Fibroblast of lung (primary cell): ENCODE measurements around the gene ST6GALNAC3. TPM values are rescaled to one million over a fixed set of nuclear protein-coding genes. Genes with fewer than 3 reads are reported as not detected.

ENCODE experiments used
- DNase-seq, 2 donors: peaks; one replicate each; pipeline versions ENCODE4 v3.0.0 to v3.0.0-alpha.2; 2010; ENCODE audit warnings: low read depth in 2 of 2
- H2AFZ ChIP-seq: 2 replicates; pipeline ENCODE4 v1.5.1; 2012; ENCODE audit warnings: low read length, control low read depth, inconsistent platforms
- H3K27ac ChIP-seq: 2 replicates; pipeline ENCODE4 v1.5.1; 2011; ENCODE audit warnings: low read length, control low read depth; ENCODE audit not compliant: insufficient read depth
- H3K27me3 ChIP-seq: 2 replicates; pipeline ENCODE4 v1.5.1; 2011; ENCODE audit warnings: mild to moderate bottlenecking, low read length; ENCODE audit not compliant: control insufficient read depth, insufficient read depth
- H3K36me3 ChIP-seq: 2 replicates; pipeline ENCODE4 v1.5.1; 2011; ENCODE audit warnings: low read length; ENCODE audit not compliant: control insufficient read depth, insufficient read depth
- H3K4me1 ChIP-seq: 2 replicates; pipeline ENCODE4 v1.5.1; 2011; ENCODE audit warnings: low read length; ENCODE audit not compliant: control insufficient read depth, insufficient read depth; ENCODE audit errors: extremely low read depth
- H3K4me2 ChIP-seq: 2 replicates; pipeline ENCODE4 v1.5.1; 2011; ENCODE audit warnings: low read length, control low read depth; ENCODE audit not compliant: insufficient read depth; ENCODE audit errors: extremely low read depth
- H3K4me3 ChIP-seq, 4 experiments: fragments of 200-600 bp in 1 of 4; sonication (generic) in 1 of 4; replicated peaks in 1 of 4; 2 replicates each; pipeline ENCODE4 v1.5.1; 2011 to 2016; ENCODE audit warnings: low read length in 4 of 4, low read depth in 3 of 4, mild to moderate bottlenecking in 3 of 4, control low read depth in 2 of 4, inconsistent platforms in 1 of 4, mixed read lengths in 1 of 4; ENCODE audit not compliant: insufficient read depth in 1 of 4; ENCODE audit errors: control extremely low read depth in 1 of 4
- H3K79me2 ChIP-seq: 2 replicates; pipeline ENCODE4 v1.5.1; 2012; ENCODE audit warnings: mild to moderate bottlenecking, low read length, inconsistent platforms; ENCODE audit not compliant: control insufficient read depth, insufficient read depth
- H3K9ac ChIP-seq: 2 replicates; pipeline ENCODE4 v1.5.1; 2011; ENCODE audit warnings: mild to moderate bottlenecking, low read length, control low read depth; ENCODE audit not compliant: insufficient read depth
- H3K9me3 ChIP-seq: 2 replicates; pipeline ENCODE4 v1.5.1; 2012; ENCODE audit warnings: low read depth, low read length; ENCODE audit not compliant: control insufficient read depth, insufficient read depth
- H4K20me1 ChIP-seq: 2 replicates; pipeline ENCODE4 v1.5.1; 2011; ENCODE audit warnings: low read length; ENCODE audit not compliant: control insufficient read depth, insufficient read depth; ENCODE audit errors: extremely low read depth
- CTCF ChIP-seq, 2 donors: IDR thresholded peaks in 1 of 2; conservative IDR thresholded peaks in 1 of 2; 1 replicate in 1 of 2; 2 replicates in 1 of 2; pipeline ENCODE4 v1.5.1; 2011 to 2012; ENCODE audit warnings: low read length in 2 of 2, control low read depth in 1 of 2, inconsistent platforms in 1 of 2, low read depth in 1 of 2, mild to moderate bottlenecking in 1 of 2
- EZH2 ChIP-seq: IDR thresholded peaks from 2 replicates; pipeline ENCODE4 v1.5.1; 2012; ENCODE audit warnings: low read length, control low read depth, mild to moderate bottlenecking; ENCODE audit errors: missing control alignments
- polyA plus RNA-seq, 2 donors: library from polyadenylated mRNA; depleted of rRNA in 1 of 2; stranded (reverse) in 1 of 2; unstranded in 1 of 2; fragments of >200 nt; gene quantifications; 2 replicates each; pipeline ENCODE4 v1.2.1, GENCODE V29; 2011 to 2012; ENCODE audit warnings: missing spikeins in 1 of 2
- total RNA-seq: library from RNA; depleted of rRNA; stranded (reverse); fragments of >200 nt; gene quantifications from 2 replicates; pipeline ENCODE4 v1.2.1, GENCODE V29; 2014

ST6GALNAC3 gene
- total and polyA plus RNA-seq, 2 donors (not counting 1 experiment from before 2014, with no cell fraction given): 0.34 to 0.66 TPM

- Histone ChIP-seq H3K27ac (no peak overlapping the region), H3K79me2 (no peaks in the 10 kb centered on the region), H2AFZ (no peak overlapping the region), H4K20me1 (no peaks in the 10 kb centered on the region), H3K4me3 (no peak overlapping the region), H3K36me3 (no peaks in the 10 kb centered on the region), H3K27me3 (no peaks in the 10 kb centered on the region), H3K4me1 (no peaks in the 10 kb centered on the region), H3K9me3 (no peaks in the 10 kb centered on the region), H3K4me2 (no peak overlapping the region), H3K9ac (no peak overlapping the region)
- DNase-seq: no peak
- TF ChIP-seq CTCF (conservative IDR thresholded peaks at IDR 0.05 in 1 of 2, IDR thresholded peaks at IDR 0.05 in 1 of 2; ENCODE audit: low read depth in 1 of 2, low read length in 2 of 2) (no peak), EZH2 (no peak)
Observed at GRCh38 chr1:76679534-76680152, 605.1 kb downstream of the ST6GALNAC3 start.

GRCh38 chr1:76680651-76681050 lies 606.1 kb downstream of the ST6GALNAC3 start:
- no peaks in the 10 kb centered on the region for H3K79me2 ChIP-seq
- DNase-seq: no peak
- H3K9ac ChIP-seq: no peak overlapping the region
- no peaks in the 10 kb centered on the region for H3K4me1 ChIP-seq
- no peaks in the 10 kb centered on the region for H4K20me1 ChIP-seq
- H3K9me3 ChIP-seq: no peaks in the 10 kb centered on the region
- no peak overlapping the region for H2AFZ ChIP-seq
- no peak overlapping the region for H3K27ac ChIP-seq
- no peak for TF ChIP-seq EZH2
- no peak for TF ChIP-seq CTCF (conservative IDR thresholded peaks at IDR 0.05 in 1 of 2, IDR thresholded peaks at IDR 0.05 in 1 of 2; ENCODE audit: low read depth in 1 of 2, low read length in 2 of 2)
- H3K27me3 ChIP-seq: no peaks in the 10 kb centered on the region
- no peak overlapping the region for H3K4me3 ChIP-seq
- no peak overlapping the region for H3K4me2 ChIP-seq
- H3K36me3 ChIP-seq: no peaks in the 10 kb centered on the region

- H3K9ac ChIP-seq: no peak overlapping the region
- H4K20me1 ChIP-seq: no peaks in the 10 kb centered on the region
- no peak for DNase-seq
- no peak overlapping the region for H3K4me3 ChIP-seq
- H3K4me1 ChIP-seq: no peaks in the 10 kb centered on the region
- TF ChIP-seq EZH2 (no peak), CTCF (conservative IDR thresholded peaks at IDR 0.05 in 1 of 2, IDR thresholded peaks at IDR 0.05 in 1 of 2; ENCODE audit: low read depth in 1 of 2, low read length in 2 of 2) (no peak)
- H2AFZ ChIP-seq: no peak overlapping the region
- no peak overlapping the region for H3K4me2 ChIP-seq
- H3K27ac ChIP-seq: no peak overlapping the region
- no peaks in the 10 kb centered on the region for H3K9me3 ChIP-seq
- no peaks in the 10 kb centered on the region for H3K36me3 ChIP-seq
- no peaks in the 10 kb centered on the region for H3K79me2 ChIP-seq
- no peaks in the 10 kb centered on the region for H3K27me3 ChIP-seq
Observed at GRCh38 chr1:76682138-76682537, 607.6 kb downstream of the ST6GALNAC3 start.

Other genes starting within 250 kb of the ST6GALNAC3 start
- gene ASB17, start 142.3 kb upstream of the ST6GALNAC3 start, total RNA-seq: not detected in 2 replicates
- gene ASB17, start 142.3 kb upstream of the ST6GALNAC3 start, polyA plus RNA-seq: not detected in 2 replicates